Muscle of leg (tissue), 9 donors: ENCODE measurements around the gene NENF. TPM values are rescaled to one million over a fixed set of nuclear protein-coding genes. Genes with fewer than 3 reads are reported as not detected.

Source experiments
- polyA plus RNA-seq, 8 donors: library from polyadenylated mRNA; unstranded; fragments of 120-200 nt; gene quantifications; one replicate each; pipeline versions ENCODE4 v1.2.1 to v1.2.3, GENCODE V29; 2013; ENCODE audit warnings: inconsistent platforms in 1 of 8, low replicate concordance in 1 of 8; ENCODE audit not compliant: insufficient read length in 8 of 8, insufficient read depth in 1 of 8
- total RNA-seq: library from RNA; stranded (reverse); fragments of 120-200 nt; gene quantifications from one replicate; pipeline ENCODE4 v1.2.4, GENCODE V29; 2013

Gene NENF
- total and polyA plus RNA-seq, 9 donors: 58.4 to 153 (median 74.2) TPM

Other genes starting within 250 kb of the NENF start
- 30.2 TPM for gene PPP2R5A, start 147.5 kb upstream of the NENF start, total RNA-seq
- gene PPP2R5A, start 147.5 kb upstream of the NENF start, polyA plus RNA-seq: 10 to 100 TPM; 23.2 to 34.2 (median 28.4) TPM
- 7.8 TPM for gene PACC1, start 18.0 kb upstream of the NENF start, total RNA-seq
- gene PACC1, start 18.0 kb upstream of the NENF start, polyA plus RNA-seq: 1 to 10 TPM; 6.6 to 9.2 (median 7.1) TPM
- 16.4 TPM for gene ATF3, start 175.8 kb downstream of the NENF start, total RNA-seq
- 10 to 100 TPM in 7 of 8 donors, 1 to 10 TPM in 1; 7.1 to 59.1 (median 29.9) TPM for gene ATF3, start 175.8 kb downstream of the NENF start, polyA plus RNA-seq